Fibroblast of villous mesenchyme (primary cell): ENCODE results near the gene SKP1. TPM values are rescaled to one million over a fixed set of nuclear protein-coding genes. Genes with fewer than 3 reads are reported as not detected.
A peak's percentile ranks its signal among the peaks of the same experiment; 100 is the strongest.

ENCODE experiments used
- DNase-seq: peaks from one replicate; pipeline ENCODE4 v3.0.0-alpha.2; 2010; ENCODE audit warnings: low read depth
- H3K4me3 ChIP-seq: 2 replicates; pipeline ENCODE4 v1.5.1; 2011; ENCODE audit warnings: low read depth, mild to moderate bottlenecking, low read length
- CTCF ChIP-seq: IDR thresholded peaks from 2 replicates; pipeline ENCODE4 v1.5.1; 2012; ENCODE audit warnings: low read depth, mild to moderate bottlenecking, low read length; ENCODE audit not compliant: insufficient read depth
- total RNA-seq: library from RNA; depleted of rRNA; stranded (reverse); fragments of >200 nt; gene quantifications from 2 replicates; pipeline ENCODE4 v1.2.3, GENCODE V29; 2012

SKP1 gene
- total RNA-seq, 1 donor, result 166 TPM

- DNase-seq, result no peak
- TF ChIP-seq CTCF, result no peak
- no peak overlapping the region for H3K4me3 ChIP-seq
These were observed 58.4 kb downstream of the SKP1 start for GRCh38 chr5:134118212-134118835.

GRCh38 chr5:134116789-134117761, 59.7 kb downstream of the SKP1 start:
- no peak for DNase-seq
- TF ChIP-seq CTCF, result no peak

GRCh38 chr5:134116286-134116685, 60.5 kb downstream of the SKP1 start:
- TF ChIP-seq CTCF, result no peak
- no peak overlapping the region for H3K4me3 ChIP-seq
- no peak for DNase-seq

More at GRCh38 chr5:134116789-134117761, 59.7 kb downstream of the SKP1 start:
- H3K4me3 ChIP-seq, result no peak overlapping the region

- no peak for TF ChIP-seq CTCF
- H3K4me3 ChIP-seq, result no peak overlapping the region
- DNase-seq, result no peak
These were observed 61.0 kb downstream of the SKP1 start for GRCh38 chr5:134115806-134116175.

- TF ChIP-seq CTCF, result no peak
- peak overlapping the region; percentile 71 for H3K4me3 ChIP-seq
- no peak for DNase-seq
These were observed 61.6 kb downstream of the SKP1 start for GRCh38 chr5:134114886-134115805.

- TF ChIP-seq CTCF, result no peak
- peak within 1 kb of the TSS; percentile 71 for H3K4me3 ChIP-seq
- peak; percentile 76 for DNase-seq
These were observed 62.6 kb downstream of the SKP1 start, which contains the start of gene TCF7 for GRCh38 chr5:134113902-134114875. Gene TCF7 (plus strand): TSS chr5:134114681. CDS start chr5:134114907, 226 bp downstream.
